Dendritic cell treated with granulocyte-macrophage colony-stimulating factor and Interleukin-4, amounts not matched to agents 40 ng/mL and 50 ng/mL, for 4 days (primary cell): ENCODE measurements around the gene DEFB128.
"Not testable (repeated sequence)": the region's sequence is repeated elsewhere in the genome, so short reads cannot be mapped to it uniquely, and the experiment has no call there.

Experiments
- H3K27ac Mint-ChIP-seq: one replicate; pipeline ENCODE4 v1.8.0; 2022; ENCODE audit warnings: mild to moderate bottlenecking, mixed read lengths
- H3K27me3 Mint-ChIP-seq: one replicate; pipeline ENCODE4 v1.8.0; 2022; ENCODE audit warnings: mild to moderate bottlenecking, mixed read lengths
- H3K36me3 Mint-ChIP-seq: one replicate; pipeline ENCODE4 v1.8.0; 2022; ENCODE audit warnings: low read depth, mixed read lengths
- H3K4me1 Mint-ChIP-seq: one replicate; pipeline ENCODE4 v1.8.0; 2022; ENCODE audit warnings: low read depth, mixed read lengths
- H3K4me3 Mint-ChIP-seq: one replicate; pipeline ENCODE4 v1.8.0; 2022; ENCODE audit warnings: mild to moderate bottlenecking, moderate library complexity, mixed read lengths
- H3K9me3 Mint-ChIP-seq: one replicate; pipeline ENCODE4 v1.8.0; 2022; ENCODE audit warnings: mixed read lengths
- intact Hi-C: fragments of 100-400 bp; cut with micrococcal nuclease; formaldehyde crosslinking; loops from one replicate; pipeline ENCODE4 v1.15.0; 2022

Gene DEFB128

DNA sequence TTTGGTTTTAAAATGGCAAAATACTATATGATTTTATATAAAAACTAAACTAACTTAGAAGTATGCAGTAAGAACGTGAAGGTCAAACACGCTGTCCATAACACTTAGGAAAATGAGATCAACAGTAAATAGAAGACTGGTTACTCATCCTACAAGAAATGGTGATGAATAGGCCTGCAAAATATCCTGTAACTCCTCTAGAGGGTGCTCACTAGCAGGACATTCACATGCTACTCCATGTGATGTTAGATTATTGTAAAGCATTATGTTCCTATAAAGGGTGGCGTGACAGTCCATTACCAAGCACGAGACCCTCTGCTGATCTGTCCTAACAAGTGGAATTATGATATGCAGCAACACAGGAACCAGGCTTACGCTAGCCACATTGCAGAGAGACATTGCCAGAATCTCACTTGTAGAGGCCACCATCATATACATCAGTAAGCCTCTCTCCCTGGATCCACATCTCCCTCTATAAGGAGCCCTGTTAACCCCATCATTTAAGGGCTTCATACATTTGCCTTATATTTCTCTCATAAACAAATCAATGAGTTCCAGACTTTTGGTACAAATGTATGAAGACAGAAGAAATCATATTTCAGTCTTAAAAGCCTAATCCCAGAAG is 19.5 kb upstream of the DEFB128 start:
- intact Hi-C loops, result loop anchor here (1.0 to 2.0 kb wide), 2 partner anchors 58 to 122 kb away; no protein-coding TSS in a partner anchor

DNA sequence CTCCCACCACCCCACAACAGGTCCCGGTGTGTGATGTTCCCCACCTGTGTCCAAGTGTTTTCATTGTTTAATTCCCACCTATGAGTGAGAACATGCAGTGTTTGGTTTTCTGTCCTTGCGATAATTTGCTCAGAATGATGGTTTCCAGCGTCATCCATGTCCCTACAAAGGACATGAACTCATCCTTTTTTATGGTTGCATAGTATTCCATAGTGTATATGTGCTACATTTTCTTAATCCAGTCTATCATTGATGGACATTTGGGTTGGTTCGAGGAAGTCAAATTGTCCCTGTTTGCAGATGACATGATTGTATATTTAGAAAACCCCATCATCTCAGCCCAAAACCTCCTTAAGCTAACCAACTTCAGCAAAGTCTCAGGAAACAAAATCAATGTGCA is 14.1 kb upstream of the DEFB128 start:
- intact Hi-C loops, H3K27me3 Mint-ChIP-seq, H3K27ac Mint-ChIP-seq, H3K9me3 Mint-ChIP-seq, H3K4me3 Mint-ChIP-seq, H3K36me3 Mint-ChIP-seq, H3K4me1 Mint-ChIP-seq: not testable (repeated sequence)

More for the DNA sequence above, 19.5 kb upstream of the DEFB128 start:
- H3K36me3 Mint-ChIP-seq, result no peaks in the 10 kb centered on the region
- no peak overlapping the region for H3K27ac Mint-ChIP-seq
- H3K9me3 Mint-ChIP-seq, result no peaks in the 10 kb centered on the region
- H3K4me1 Mint-ChIP-seq, result no peaks in the 10 kb centered on the region
- H3K4me3 Mint-ChIP-seq, result no peak overlapping the region
- H3K27me3 Mint-ChIP-seq, result peaks cover 3% of the 10 kb centered on the region

DNA sequence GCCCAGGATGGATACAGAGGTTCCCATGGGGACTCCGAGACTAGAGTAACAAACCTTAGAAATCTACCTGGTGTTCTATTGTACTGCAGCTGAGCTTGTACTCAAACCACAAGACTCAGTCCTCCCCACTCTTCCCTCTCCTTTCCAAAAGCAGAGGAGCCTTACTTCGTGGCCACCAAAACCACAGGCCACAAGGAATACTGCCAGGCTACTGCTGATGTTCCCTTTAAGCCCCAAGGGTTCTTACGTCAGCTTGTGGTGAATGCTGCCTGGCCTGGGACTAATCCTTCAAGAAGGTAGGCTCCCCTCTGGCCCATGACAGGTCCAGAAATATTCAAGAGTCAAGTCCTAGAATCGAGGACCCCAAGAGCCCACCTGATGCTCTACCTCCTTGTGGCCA is 10.5 kb upstream of the DEFB128 start:
- H3K9me3 Mint-ChIP-seq, result no peaks in the 10 kb centered on the region
- no peak overlapping the region for H3K4me3 Mint-ChIP-seq

DNA sequence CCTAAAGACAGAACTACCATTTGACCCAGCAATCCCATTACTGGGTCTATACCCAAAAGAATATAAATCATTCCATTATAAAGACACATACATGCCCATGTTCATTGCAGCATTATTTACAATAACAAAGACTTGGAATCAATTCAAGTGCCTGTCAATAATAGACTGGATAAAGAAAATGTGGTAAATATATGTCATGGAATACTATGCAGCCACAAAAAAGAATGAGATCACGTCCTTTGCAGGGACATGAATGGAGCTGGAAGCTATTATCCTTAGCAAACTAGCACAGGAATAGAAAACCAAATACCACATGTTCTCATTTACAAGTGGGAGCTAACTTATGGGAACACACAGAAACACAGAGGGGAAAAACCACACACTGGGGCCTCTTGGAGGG is 8.7 kb upstream of the DEFB128 start:
- H3K36me3 Mint-ChIP-seq, result no peaks in the 10 kb centered on the region
- H3K9me3 Mint-ChIP-seq, result no peaks in the 10 kb centered on the region
- H3K27ac Mint-ChIP-seq, result no peak overlapping the region
- H3K4me1 Mint-ChIP-seq, result peaks cover 7% of the 10 kb centered on the region
- intact Hi-C loops, result no loop called here
- H3K27me3 Mint-ChIP-seq, result peaks cover 7% of the 10 kb centered on the region
- no peak overlapping the region for H3K4me3 Mint-ChIP-seq

More for the DNA sequence above, 10.5 kb upstream of the DEFB128 start:
- H3K27ac Mint-ChIP-seq, result no peak overlapping the region
- H3K27me3 Mint-ChIP-seq, result peaks cover 11% of the 10 kb centered on the region
- H3K36me3 Mint-ChIP-seq, result no peaks in the 10 kb centered on the region
- intact Hi-C loops, result no loop called here
- peaks cover 7% of the 10 kb centered on the region for H3K4me1 Mint-ChIP-seq

DNA sequence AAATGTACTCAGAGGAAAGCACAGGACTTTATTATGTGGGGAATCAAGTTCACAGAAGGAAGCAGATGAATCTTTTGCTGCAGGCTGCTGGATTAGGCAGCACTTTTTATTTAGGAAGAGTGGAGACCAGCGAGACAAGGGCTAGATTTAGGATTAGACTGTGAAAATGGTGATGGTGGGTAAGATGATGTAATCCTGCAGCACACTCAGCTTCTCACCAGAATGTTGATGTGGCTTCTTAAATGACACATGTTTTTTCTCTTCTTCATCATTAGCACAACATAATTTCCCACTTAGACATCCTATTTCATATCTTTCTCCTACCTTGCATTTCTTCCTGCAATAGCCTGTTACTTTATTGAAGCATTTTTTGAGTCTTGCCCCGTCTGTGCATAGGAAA is 1.8 kb downstream of the DEFB128 start:
- Mint-ChIP-seq H3K27ac (no peak overlapping the region), H3K4me1 (no peaks in the 10 kb centered on the region), H3K4me3 (no peak overlapping the region), H3K27me3 (peaks cover 29% of the 10 kb centered on the region), H3K9me3 (peaks cover 25% of the 10 kb centered on the region), H3K36me3 (no peaks in the 10 kb centered on the region)
- intact Hi-C loops, result no loop called here

DNA sequence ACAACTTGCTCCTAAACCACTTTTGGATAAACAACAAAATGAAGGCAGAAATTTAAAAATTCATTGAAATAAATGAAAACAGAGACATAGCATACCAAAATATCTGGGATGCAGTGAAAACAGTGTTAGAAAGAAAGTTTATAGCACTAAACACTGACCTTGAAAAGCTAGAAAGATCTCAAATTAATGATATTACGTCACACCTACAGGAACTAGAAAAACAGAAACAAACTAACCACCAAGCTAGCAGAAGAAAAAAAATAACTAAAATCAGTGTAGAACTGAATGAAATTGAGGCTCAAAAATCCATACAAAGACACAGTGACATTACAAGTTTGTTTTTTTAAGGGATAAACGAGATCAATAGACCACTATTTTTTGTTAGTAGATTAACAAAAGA is 5.2 kb downstream of the DEFB128 start:
- Mint-ChIP-seq H3K4me1 (no peaks in the 10 kb centered on the region), H3K4me3 (no peak overlapping the region), H3K36me3 (no peaks in the 10 kb centered on the region), H3K27me3 (peaks cover 28% of the 10 kb centered on the region), H3K27ac (no peak overlapping the region), H3K9me3 (peaks cover 13% of the 10 kb centered on the region)
- intact Hi-C loops, result no loop called here

DNA sequence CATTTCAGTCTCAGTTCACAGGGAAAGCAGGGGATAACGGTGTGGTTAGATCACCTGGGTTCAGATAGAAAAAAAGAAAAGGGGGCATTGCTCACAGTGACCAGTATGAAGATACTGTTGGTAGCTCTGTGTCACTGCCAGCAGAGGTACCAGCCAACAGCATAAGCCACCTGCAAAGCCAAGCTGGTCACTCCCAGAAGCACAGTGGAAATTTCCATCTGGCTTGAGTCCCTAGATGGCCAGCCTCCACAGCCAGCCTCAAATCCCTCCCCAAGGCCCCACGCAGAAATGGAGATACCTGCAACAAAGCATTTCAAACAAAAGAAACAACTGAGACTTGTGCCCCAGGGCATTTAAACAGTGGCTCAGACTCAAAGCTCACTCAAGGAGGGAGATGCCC is 20.6 kb downstream of the DEFB128 start:
- intact Hi-C loops, result no loop called here
- Mint-ChIP-seq H3K9me3 (no peaks in the 10 kb centered on the region), H3K27ac (no peak overlapping the region), H3K36me3 (no peaks in the 10 kb centered on the region), H3K27me3 (peaks cover 7% of the 10 kb centered on the region), H3K4me1 (no peaks in the 10 kb centered on the region), H3K4me3 (no peak overlapping the region)

DNA sequence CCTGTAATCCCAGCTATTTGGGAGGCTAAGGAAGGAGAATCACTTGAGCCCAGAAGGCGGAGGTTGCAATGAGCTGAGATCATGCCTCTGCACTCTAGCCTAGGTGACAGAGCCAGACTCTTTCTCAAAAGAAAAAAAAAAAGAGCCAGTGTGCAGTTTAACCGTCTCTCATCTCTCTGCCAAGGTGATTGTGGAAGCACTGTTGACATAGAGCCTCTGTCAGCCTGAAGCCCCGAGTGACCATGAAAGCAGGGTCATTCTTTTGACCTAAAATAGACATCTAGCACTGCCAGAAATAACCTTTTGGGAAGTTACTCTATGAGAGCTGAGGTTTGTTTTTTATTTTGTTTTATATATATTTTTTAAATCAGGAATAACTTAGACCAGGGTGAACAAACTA is 24.9 kb downstream of the DEFB128 start:
- no peaks in the 10 kb centered on the region for H3K9me3 Mint-ChIP-seq
- intact Hi-C loops, result no loop called here
- peaks cover 7% of the 10 kb centered on the region for H3K27me3 Mint-ChIP-seq
- H3K27ac Mint-ChIP-seq, result no peak overlapping the region
- no peaks in the 10 kb centered on the region for H3K36me3 Mint-ChIP-seq
- no peak overlapping the region for H3K4me3 Mint-ChIP-seq
- no peaks in the 10 kb centered on the region for H3K4me1 Mint-ChIP-seq

DNA sequence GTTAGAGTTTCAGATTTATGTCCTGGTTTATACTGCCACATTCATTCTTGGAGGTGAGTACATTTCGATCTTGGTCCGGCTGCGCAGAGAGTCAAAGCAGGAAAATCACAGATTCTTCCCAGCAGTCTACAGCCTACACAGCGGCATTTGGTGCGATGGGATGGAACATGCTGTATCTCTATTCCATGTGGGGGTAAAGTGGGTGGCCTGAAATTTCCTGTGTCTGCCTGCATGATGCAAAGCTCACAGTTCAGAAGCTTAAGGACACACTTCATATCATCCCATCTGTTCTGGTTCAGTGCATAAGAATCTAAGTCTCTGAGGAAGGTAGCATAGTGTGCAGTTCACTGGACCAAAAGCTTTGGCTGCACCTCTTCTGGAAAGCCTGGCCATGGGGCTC is 32.4 kb downstream of the DEFB128 start, which contains the start of gene DEFB127:
Gene DEFB127, plus strand, starts transcription at position 301 of the 400 bp plus-strand sequence. Its CDS starts 91 bp downstream, at position 392.
- no peak within 1 kb of the TSS for H3K4me3 Mint-ChIP-seq
- H3K27me3 Mint-ChIP-seq, result peaks cover 22% of the 10 kb centered on the region
- intact Hi-C loops, result no loop called here
- H3K9me3 Mint-ChIP-seq, result no peaks in the 10 kb centered on the region
- no peaks in the 10 kb centered on the region for H3K4me1 Mint-ChIP-seq
- H3K36me3 Mint-ChIP-seq, result no peaks in the 10 kb centered on the region
- no peak within 1 kb of the TSS for H3K27ac Mint-ChIP-seq

DNA sequence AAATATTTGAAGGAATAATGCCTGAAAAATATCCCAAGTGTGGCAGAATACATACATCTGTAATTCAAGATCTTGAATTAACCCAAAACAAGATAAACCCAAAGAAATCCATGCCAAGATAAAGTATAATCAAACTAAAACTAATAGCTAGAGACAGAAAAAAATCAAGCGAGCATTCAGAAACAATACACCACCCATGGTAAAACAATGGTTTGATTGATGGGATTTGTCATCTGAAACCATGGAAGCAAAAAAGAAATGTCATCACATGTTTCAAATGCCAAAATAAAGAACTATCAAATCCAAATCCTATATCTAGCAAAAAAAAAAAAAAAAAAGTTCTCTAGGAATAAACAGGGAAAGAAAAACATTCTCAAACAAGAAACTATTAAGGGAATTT is 37.4 kb downstream of the DEFB128 start:
- H3K4me3 Mint-ChIP-seq, result no peak overlapping the region
- H3K27me3 Mint-ChIP-seq, result peaks cover 26% of the 10 kb centered on the region
- no peaks in the 10 kb centered on the region for H3K9me3 Mint-ChIP-seq
- no peaks in the 10 kb centered on the region for H3K36me3 Mint-ChIP-seq
- H3K4me1 Mint-ChIP-seq, result no peaks in the 10 kb centered on the region
- H3K27ac Mint-ChIP-seq, result no peak overlapping the region
- intact Hi-C loops, result no loop called here

DNA sequence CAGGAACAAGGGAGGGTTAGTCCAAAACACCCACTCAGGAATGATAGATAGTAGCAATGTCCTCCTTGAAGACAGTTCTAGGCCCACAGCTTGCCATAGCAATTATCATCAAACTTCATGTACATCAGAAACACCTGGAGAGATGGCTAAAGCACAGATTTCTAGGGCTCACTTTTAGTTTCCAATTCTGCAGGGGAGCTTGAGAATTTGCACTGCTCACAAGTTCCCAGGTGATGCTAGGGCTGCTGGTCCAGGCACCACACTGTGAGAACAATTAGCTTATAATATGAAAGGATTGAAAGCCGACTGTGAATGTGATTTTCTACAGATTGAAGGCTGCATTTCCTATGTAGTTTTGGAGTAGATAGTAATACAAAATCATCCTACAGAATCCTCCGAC is 43.6 kb downstream of the DEFB128 start:
- intact Hi-C loops, result no loop called here
- H3K4me1 Mint-ChIP-seq, result no peaks in the 10 kb centered on the region
- peaks cover 28% of the 10 kb centered on the region for H3K27me3 Mint-ChIP-seq
- H3K27ac Mint-ChIP-seq, result no peak overlapping the region
- H3K9me3 Mint-ChIP-seq, result no peaks in the 10 kb centered on the region
- H3K4me3 Mint-ChIP-seq, result no peak overlapping the region
- H3K36me3 Mint-ChIP-seq, result no peaks in the 10 kb centered on the region

DNA sequence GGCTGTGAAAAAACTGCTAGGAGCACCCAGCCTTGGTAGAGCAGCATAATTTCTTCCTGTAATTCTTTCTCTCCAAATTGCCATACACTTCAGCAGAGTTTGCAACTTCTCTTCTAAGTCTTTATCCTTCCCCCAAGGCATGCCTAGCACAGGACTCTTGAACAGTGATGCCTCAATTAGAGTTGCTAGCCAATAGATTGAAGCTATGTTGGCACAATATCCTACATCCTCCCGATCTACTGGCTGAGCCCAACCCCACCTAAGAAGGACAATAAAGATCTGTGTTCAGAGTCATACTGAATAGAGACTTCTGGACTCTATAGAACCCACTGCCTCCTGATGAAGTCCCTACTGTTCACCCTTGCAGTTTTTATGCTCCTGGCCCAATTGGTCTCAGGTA is 47.2 kb downstream of the DEFB128 start, which contains the start of gene DEFB126:
Gene DEFB126, plus strand, starts transcription at position 301 of the 400 bp plus-strand sequence. Its CDS starts 39 bp downstream, at position 340.
- Mint-ChIP-seq H3K9me3 (peaks cover 7% of the 10 kb centered on the region), H3K4me1 (no peaks in the 10 kb centered on the region)

More for the DNA sequence above, 47.2 kb downstream of the DEFB128 start, which contains the start of gene DEFB126:
- Mint-ChIP-seq H3K27me3 (peaks cover 33% of the 10 kb centered on the region), H3K36me3 (no peaks in the 10 kb centered on the region), H3K4me3 (no peak within 1 kb of the TSS), H3K27ac (no peak within 1 kb of the TSS)
- intact Hi-C loops, result no loop called here
